ENCODE results near the gene SPEM3. TPM values are rescaled to one million over a fixed set of nuclear protein-coding genes. Genes with fewer than 3 reads are reported as not detected.

The SPEM3 gene
- total and polyA plus RNA-seq, 2 of the 13 experiments (the other 11 are each of a cell fraction or from before 2014, with no cell fraction given), result not detected

- no peak for TF ChIP-seq SNAPC5 (CRISPR knock-in tag; IDR thresholded peaks at IDR 0.05; ENCODE audit: borderline replicate concordance)
- peak; percentile 14; the same call in 1 of the 2 replicates for TF ChIP-seq BORCS8-MEF2B (CRISPR knock-in tag; IDR thresholded peaks at IDR 0.05)
- no peak for TF ChIP-seq ZNF362 (CRISPR knock-in tag; IDR thresholded peaks at IDR 0.05; ENCODE audit: borderline replicate concordance)
- peak; percentile 69; the same call in 1 of the 2 replicates for TF ChIP-seq ARHGAP35 (CRISPR knock-in tag; IDR thresholded peaks at IDR 0.05; ENCODE audit: borderline replicate concordance)
- TF ChIP-seq ZBTB25 (CRISPR knock-in tag; IDR thresholded peaks at IDR 0.05), result no peak
- TF ChIP-seq THAP11 (CRISPR knock-in tag; IDR thresholded peaks at IDR 0.05), result peak; percentile 24
- TF ChIP-seq DMTF1 (CRISPR knock-in tag; IDR thresholded peaks at IDR 0.05), result no peak
- TF ChIP-seq RBAK (CRISPR knock-in tag; IDR thresholded peaks at IDR 0.05), result no peak
- TF ChIP-seq, protein P1, sequence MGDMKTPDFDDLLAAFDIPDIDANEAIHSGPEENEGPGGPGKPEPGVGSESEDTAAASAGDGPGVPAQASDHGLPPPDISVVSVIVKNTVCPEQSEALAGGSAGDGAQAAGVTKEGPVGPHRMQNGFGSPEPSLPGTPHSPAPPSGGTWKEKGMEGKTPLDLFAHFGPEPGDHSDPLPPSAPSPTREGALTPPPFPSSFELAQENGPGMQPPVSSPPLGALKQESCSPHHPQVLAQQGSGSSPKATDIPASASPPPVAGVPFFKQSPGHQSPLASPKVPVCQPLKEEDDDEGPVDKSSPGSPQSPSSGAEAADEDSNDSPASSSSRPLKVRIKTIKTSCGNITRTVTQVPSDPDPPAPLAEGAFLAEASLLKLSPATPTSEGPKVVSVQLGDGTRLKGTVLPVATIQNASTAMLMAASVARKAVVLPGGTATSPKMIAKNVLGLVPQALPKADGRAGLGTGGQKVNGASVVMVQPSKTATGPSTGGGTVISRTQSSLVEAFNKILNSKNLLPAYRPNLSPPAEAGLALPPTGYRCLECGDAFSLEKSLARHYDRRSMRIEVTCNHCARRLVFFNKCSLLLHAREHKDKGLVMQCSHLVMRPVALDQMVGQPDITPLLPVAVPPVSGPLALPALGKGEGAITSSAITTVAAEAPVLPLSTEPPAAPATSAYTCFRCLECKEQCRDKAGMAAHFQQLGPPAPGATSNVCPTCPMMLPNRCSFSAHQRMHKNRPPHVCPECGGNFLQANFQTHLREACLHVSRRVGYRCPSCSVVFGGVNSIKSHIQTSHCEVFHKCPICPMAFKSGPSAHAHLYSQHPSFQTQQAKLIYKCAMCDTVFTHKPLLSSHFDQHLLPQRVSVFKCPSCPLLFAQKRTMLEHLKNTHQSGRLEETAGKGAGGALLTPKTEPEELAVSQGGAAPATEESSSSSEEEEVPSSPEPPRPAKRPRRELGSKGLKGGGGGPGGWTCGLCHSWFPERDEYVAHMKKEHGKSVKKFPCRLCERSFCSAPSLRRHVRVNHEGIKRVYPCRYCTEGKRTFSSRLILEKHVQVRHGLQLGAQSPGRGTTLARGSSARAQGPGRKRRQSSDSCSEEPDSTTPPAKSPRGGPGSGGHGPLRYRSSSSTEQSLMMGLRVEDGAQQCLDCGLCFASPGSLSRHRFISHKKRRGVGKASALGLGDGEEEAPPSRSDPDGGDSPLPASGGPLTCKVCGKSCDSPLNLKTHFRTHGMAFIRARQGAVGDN (CRISPR knock-in tag; IDR thresholded peaks at IDR 0.05), result peak; percentile 62
- TF ChIP-seq GABPA (IDR thresholded peaks at IDR 0.05; ENCODE audit: low read depth, low read length), result no peak
- no peak for TF ChIP-seq GABPA (CRISPR knock-in tag; IDR thresholded peaks at IDR 0.05; ENCODE audit: low read depth)
- peak; percentile 9; the same call in 1 of the 2 replicates for TF ChIP-seq SAP130 (CRISPR knock-in tag; IDR thresholded peaks at IDR 0.05; ENCODE audit: low read depth)
- TF ChIP-seq ZSCAN21 (CRISPR knock-in tag; IDR thresholded peaks at IDR 0.05; ENCODE audit: borderline replicate concordance), result peak; percentile 54; the same call in 1 of the 2 replicates
- TF ChIP-seq FOXO4 (CRISPR knock-in tag; conservative IDR thresholded peaks at IDR 0.05), result no peak
- TF ChIP-seq ZFP36L1 (CRISPR knock-in tag; IDR thresholded peaks at IDR 0.05), result no peak
- peak; percentile 83 for TF ChIP-seq ZBTB7B (CRISPR knock-in tag; IDR thresholded peaks at IDR 0.05)
- TF ChIP-seq FOXJ3 (CRISPR knock-in tag; IDR thresholded peaks at IDR 0.05; ENCODE audit: borderline replicate concordance), result no peak
- TF ChIP-seq CCDC6 (CRISPR knock-in tag; IDR thresholded peaks at IDR 0.05), result peak; percentile 73; the same call in 1 of the 2 replicates
Measured at GRCh38 chr17:7479213-7480088, 50.8 kb downstream of the SPEM3 start, which contains the start of gene ZBTB4 (continued).

All from HepG2 (cell line).